Activated CD4-positive, alpha-beta T cell treated with anti-CD3 and anti-CD28 coated beads for 36 hours (primary cell): Measurements from ENCODE around the gene URB1. TPM values are rescaled to one million over a fixed set of nuclear protein-coding genes. Genes with fewer than 3 reads are reported as not detected.

Source experiments
- ATAC-seq: fragments of 200-7000 bp; cut with Tn5 transposase; one replicate; pipeline ENCODE4 v1.10.0; 2021; ENCODE audit warnings: mild to moderate bottlenecking, moderate library complexity
- CTCF ChIA-PET: fragments of 350-600 bp; sonication (Branson Sonifier 250); formaldehyde crosslinking; loops from one replicate; lab custom pipeline; 2021; ENCODE audit warnings: antibody characterized with exemption; lab: Charles Lee
- POLR2A ChIA-PET: fragments of 350-600 bp; sonication (Branson Sonifier 250); formaldehyde crosslinking; loops from one replicate; lab custom pipeline; 2021; ENCODE audit warnings: antibody characterized with exemption, inconsistent platforms; lab: Charles Lee
- DNase-seq: peaks from one replicate; pipeline ENCODE4 v3.0.0-alpha.2; 2020
- H3K27ac Mint-ChIP-seq: one replicate; pipeline ENCODE4 v1.8.0; 2021; ENCODE audit warnings: mixed read lengths
- H3K27me3 Mint-ChIP-seq: one replicate; pipeline ENCODE4 v1.8.0; 2021; ENCODE audit warnings: mixed read lengths
- H3K36me3 Mint-ChIP-seq: one replicate; pipeline ENCODE4 v1.8.0; 2021; ENCODE audit warnings: low read depth, mixed read lengths
- H3K4me1 Mint-ChIP-seq: one replicate; pipeline ENCODE4 v1.8.0; 2021; ENCODE audit warnings: mixed read lengths
- H3K4me3 Mint-ChIP-seq: one replicate; pipeline ENCODE4 v1.8.0; 2021; ENCODE audit warnings: mild to moderate bottlenecking, moderate library complexity, mixed read lengths
- H3K9me3 Mint-ChIP-seq: one replicate; pipeline ENCODE4 v1.8.0; 2021; ENCODE audit warnings: low read depth, mixed read lengths
- intact Hi-C, 2 experiments: fragments of 100-400 bp; cut with DNase I in 1 of 2; cut with micrococcal nuclease in 1 of 2; formaldehyde crosslinking; loops; one replicate each; pipeline versions ENCODE4 v1.14.2 to v1.15.1; 2022 to 2024; cut with DNase I, micrococcal nuclease
- total RNA-seq, 2 experiments: library from RNA; stranded (reverse); gene quantifications; one replicate each; pipeline ENCODE4 v1.2.3, GENCODE V29; 2021

Gene URB1
- total RNA-seq, 2 experiments from 2014 or later = 24.6 to 28.5 TPM

DNA sequence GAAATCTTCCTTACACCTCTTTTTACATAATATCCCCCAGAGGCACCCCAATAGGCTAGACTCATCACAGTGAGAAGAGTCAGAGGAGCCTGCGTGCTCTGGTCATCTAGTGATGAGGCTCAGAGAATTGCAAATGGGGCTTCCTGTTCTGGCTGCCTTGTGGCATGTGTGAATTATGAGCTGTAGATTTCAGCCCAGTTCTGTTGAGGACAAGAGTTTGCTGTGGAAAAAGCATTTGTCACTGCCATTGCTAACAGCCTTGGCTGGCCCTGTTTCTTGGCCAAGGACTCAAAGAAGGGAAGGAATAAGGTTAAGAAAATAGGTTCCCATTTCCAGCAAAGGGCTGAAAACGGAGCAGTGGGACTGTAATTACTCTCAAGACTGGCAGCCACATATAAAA is 63.5 kb downstream of the URB1 start:
- H3K27me3 Mint-ChIP-seq = no peaks in the 10 kb centered on the region
- no peak overlapping the region for H3K27ac Mint-ChIP-seq
- H3K36me3 Mint-ChIP-seq = peaks cover 89% of the 10 kb centered on the region
- ChIA-PET POLR2A (no interaction called here), CTCF (interaction anchor here (0.5 kb wide), 1 partner anchor 253 kb away, joined by 4 read pairs; no protein-coding TSS in a partner anchor)
- ATAC-seq (no peak), DNase-seq (no peak)
- H3K4me1 Mint-ChIP-seq = peaks cover 9% of the 10 kb centered on the region
- no peak overlapping the region for H3K4me3 Mint-ChIP-seq
- H3K9me3 Mint-ChIP-seq = no peaks in the 10 kb centered on the region
- intact Hi-C loops = no loop called here

DNA sequence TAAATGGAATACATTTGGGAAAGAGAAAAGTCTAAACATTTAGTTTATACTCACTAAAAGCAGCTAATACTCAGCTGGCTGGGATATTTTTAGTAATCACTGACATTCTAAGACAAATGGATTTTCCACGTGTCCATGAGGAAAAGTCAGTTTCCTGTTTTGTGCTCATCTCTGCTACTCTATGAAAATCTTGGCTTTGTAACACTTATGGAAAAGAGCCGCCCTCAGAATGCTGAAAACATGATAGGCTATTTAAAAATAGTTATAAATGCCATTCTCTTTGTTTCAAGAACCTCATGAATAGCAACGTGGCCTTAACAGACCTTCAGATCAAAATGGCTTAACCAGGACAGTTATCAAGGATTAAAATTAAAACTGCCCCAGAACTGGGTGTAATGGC is 64.2 kb downstream of the URB1 start:
- Mint-ChIP-seq H3K4me3 (no peak overlapping the region), H3K27ac (no peak overlapping the region), H3K27me3 (no peaks in the 10 kb centered on the region), H3K4me1 (peaks cover 9% of the 10 kb centered on the region), H3K9me3 (no peaks in the 10 kb centered on the region), H3K36me3 (peaks cover 90% of the 10 kb centered on the region)
- DNase-seq (no peak), ATAC-seq (no peak)
- ChIA-PET POLR2A (no interaction called here), CTCF (no interaction called here)
- intact Hi-C loops = no loop called here

DNA sequence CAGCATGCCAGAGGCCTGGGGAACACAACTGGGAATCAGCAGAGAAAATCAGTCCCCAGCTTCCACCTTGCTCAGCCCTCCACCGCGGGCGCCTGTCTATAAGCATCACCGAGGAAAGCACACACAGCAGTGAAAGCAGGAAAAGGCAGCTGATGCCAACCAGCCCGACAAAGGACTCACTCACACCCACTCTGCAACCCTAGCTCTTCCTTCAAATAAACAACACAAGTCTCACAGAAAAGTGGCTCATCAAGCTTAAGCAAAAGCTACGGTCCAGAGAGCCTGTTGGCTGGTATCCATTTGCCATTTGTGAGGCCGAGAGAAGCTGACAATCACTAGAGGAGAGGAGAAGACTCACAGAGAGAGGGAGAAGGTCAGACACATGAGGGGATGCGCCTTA is 67.1 kb downstream of the URB1 start:
- Mint-ChIP-seq H3K36me3 (peaks cover 78% of the 10 kb centered on the region), H3K27ac (no peak overlapping the region), H3K4me3 (no peak overlapping the region), H3K27me3 (no peaks in the 10 kb centered on the region), H3K4me1 (peaks cover 9% of the 10 kb centered on the region), H3K9me3 (no peaks in the 10 kb centered on the region)
- intact Hi-C loops = no loop called here
- ChIA-PET CTCF (interaction anchor here (0.6 to 1.4 kb wide), 2 partner anchors 13 to 1161 kb away, joined by 3 read pairs; no protein-coding TSS in a partner anchor), POLR2A (no interaction called here)
- ATAC-seq = no peak
- no peak for DNase-seq

DNA sequence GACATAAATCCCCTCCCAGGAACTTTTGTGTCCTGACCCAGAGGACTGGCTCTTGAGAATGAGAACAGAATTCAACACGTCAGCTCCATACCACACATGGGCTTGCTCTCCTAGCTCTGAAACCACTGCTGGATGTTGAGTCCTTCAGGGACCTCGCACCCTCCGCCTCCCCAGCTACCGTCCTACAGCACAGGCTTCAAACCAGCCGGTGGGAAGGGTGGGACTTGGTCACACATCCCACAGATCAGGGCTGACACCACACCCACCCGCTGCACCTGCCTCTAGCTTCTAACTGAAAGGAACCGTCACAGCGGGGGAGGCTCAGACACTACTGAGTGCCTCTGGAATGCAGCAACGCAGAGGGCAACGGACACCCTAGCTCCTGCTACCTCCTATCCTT is 70.1 kb downstream of the URB1 start:
- DNase-seq = no peak
- peaks cover 7% of the 10 kb centered on the region for H3K4me1 Mint-ChIP-seq
- no peak overlapping the region for H3K27ac Mint-ChIP-seq
- ATAC-seq = no peak
- no peaks in the 10 kb centered on the region for H3K27me3 Mint-ChIP-seq
- peaks cover 72% of the 10 kb centered on the region for H3K36me3 Mint-ChIP-seq
- ChIA-PET CTCF (interaction anchor here (0.8 kb wide), 1 partner anchor 11 kb away, joined by 4 read pairs; no protein-coding TSS in a partner anchor), POLR2A (no interaction called here)
- H3K4me3 Mint-ChIP-seq = no peak overlapping the region
- intact Hi-C loops = no loop called here
- H3K9me3 Mint-ChIP-seq = no peaks in the 10 kb centered on the region

DNA sequence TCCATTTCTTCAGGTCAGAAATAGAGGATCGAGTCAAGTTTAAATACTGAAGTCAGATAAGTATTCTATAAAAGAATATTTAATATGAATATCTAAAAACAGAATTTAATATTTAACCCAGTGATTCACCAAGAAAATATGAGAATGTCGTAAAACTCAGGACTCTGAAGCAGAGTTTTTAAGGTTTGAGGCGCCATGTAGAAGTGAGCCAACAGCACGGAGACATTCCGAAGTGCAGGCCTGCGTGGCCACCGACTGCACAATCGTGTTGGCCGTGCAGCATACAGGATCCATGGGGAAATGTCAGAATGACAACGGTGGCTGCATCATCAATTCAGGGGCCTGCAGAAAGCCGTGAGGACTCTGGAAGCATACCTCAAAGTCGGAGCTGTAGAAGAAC is 70.7 kb downstream of the URB1 start:
- H3K27me3 Mint-ChIP-seq = no peaks in the 10 kb centered on the region
- H3K36me3 Mint-ChIP-seq = peaks cover 72% of the 10 kb centered on the region
- H3K9me3 Mint-ChIP-seq = no peaks in the 10 kb centered on the region
- no peak overlapping the region for H3K27ac Mint-ChIP-seq
- ChIA-PET CTCF (no interaction called here), POLR2A (no interaction called here)
- no peak overlapping the region for H3K4me3 Mint-ChIP-seq
- intact Hi-C loops = no loop called here
- H3K4me1 Mint-ChIP-seq = peaks cover 7% of the 10 kb centered on the region
- ATAC-seq (no peak), DNase-seq (no peak)

DNA sequence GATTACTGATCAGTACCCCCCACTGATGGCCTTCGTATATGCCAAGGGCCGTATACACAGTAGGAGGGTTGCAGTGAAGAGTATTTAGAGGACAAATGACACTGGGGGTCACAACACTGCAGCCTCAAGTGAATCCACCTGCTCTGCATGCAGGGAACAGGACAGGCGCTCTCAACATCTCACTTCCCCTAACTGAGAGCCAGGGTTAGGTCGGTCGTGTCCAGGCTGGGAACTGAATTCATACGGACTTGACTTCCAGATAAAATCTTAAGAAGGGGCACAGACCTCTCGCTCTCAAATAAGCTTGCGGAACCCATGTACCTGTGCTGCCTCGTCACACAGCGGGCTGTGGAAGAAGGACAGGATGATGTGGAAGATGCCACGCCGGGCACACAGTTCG is 71.3 kb downstream of the URB1 start:
- Mint-ChIP-seq H3K4me3 (no peak overlapping the region), H3K27ac (no peak overlapping the region), H3K9me3 (no peaks in the 10 kb centered on the region), H3K36me3 (peaks cover 67% of the 10 kb centered on the region), H3K4me1 (peaks cover 2% of the 10 kb centered on the region), H3K27me3 (no peaks in the 10 kb centered on the region)
- ChIA-PET POLR2A (no interaction called here), CTCF (no interaction called here)
- intact Hi-C loops = no loop called here
- DNase-seq (no peak), ATAC-seq (no peak)

DNA sequence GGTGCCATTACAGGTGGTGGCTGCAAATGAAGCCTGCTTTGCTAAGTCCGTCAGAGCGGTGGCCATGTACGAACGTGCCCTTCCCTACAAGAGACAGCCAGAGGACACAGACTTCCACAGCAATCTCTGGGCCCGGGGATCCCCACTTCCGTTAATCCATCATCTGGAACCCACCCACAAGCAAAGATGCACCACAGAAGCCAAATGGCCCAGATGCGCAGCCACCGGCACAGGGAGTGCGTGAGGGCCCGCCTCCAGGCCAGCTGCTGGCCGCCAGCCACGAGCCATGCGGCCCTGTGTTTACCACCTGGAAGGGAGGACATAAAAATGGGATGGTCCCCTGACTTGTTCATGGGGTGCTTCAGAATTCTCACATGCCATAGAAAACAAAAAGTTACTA is 72.1 kb downstream of the URB1 start:
- Mint-ChIP-seq H3K4me1 (peaks cover under 1% of the 10 kb centered on the region), H3K4me3 (no peak overlapping the region), H3K36me3 (peaks cover 66% of the 10 kb centered on the region), H3K27ac (no peak overlapping the region), H3K27me3 (no peaks in the 10 kb centered on the region), H3K9me3 (no peaks in the 10 kb centered on the region)
- ChIA-PET CTCF (no interaction called here), POLR2A (no interaction called here)
- ATAC-seq = no peak
- DNase-seq = no peak
- intact Hi-C loops = no loop called here

DNA sequence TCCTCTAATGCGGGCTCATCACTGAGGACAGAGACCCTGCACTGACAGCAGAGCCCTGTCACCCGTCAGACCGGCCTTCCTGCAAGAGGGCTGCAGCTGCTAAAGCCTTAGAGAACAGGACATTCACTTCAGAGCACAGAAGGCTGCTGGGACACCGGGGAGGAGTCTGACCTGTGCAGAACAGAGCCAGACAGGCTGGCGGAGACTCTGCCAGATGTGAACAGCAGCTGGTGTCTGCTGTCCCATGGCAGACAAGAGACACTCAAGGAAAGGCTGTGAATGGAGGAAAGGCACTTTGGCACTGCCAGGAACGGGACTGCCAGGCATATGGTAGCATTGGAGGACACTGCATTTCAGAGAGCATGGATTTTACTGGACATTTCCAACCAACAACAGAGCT is 72.8 kb downstream of the URB1 start:
- ChIA-PET CTCF (no interaction called here), POLR2A (no interaction called here)
- H3K27me3 Mint-ChIP-seq = no peaks in the 10 kb centered on the region
- intact Hi-C loops = no loop called here
- H3K27ac Mint-ChIP-seq = no peak overlapping the region
- H3K9me3 Mint-ChIP-seq = no peaks in the 10 kb centered on the region
- ATAC-seq (no peak), DNase-seq (no peak)
- H3K36me3 Mint-ChIP-seq = peaks cover 59% of the 10 kb centered on the region
- no peak overlapping the region for H3K4me3 Mint-ChIP-seq
- no peaks in the 10 kb centered on the region for H3K4me1 Mint-ChIP-seq

DNA sequence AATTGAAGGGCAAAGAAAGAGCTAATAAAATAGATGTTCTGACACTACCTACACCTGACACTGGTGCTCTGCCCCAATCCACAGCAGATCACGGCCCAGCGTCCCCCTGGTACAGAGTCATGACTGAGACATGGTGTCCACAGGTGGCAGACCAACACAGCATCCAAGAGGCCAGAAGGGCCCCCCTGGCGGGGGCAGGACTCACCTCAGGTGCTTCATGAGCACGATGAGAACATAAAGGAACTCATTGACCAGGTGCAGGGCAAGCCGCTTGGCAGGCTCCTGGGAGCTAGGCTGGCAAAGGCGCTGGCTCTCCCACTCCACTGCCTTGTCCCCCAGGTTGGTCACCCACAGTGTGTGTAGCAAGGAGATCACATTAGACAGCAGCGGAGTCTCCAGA is 73.8 kb downstream of the URB1 start:
- H3K9me3 Mint-ChIP-seq = no peaks in the 10 kb centered on the region
- no peaks in the 10 kb centered on the region for H3K4me1 Mint-ChIP-seq
- intact Hi-C loops = no loop called here
- no peak overlapping the region for H3K27ac Mint-ChIP-seq
- no peak for DNase-seq
- H3K36me3 Mint-ChIP-seq = peaks cover 53% of the 10 kb centered on the region
- CTCF ChIA-PET = no interaction called here
- ATAC-seq = no peak
- POLR2A ChIA-PET = no interaction called here
- no peaks in the 10 kb centered on the region for H3K27me3 Mint-ChIP-seq
- H3K4me3 Mint-ChIP-seq = no peak overlapping the region

DNA sequence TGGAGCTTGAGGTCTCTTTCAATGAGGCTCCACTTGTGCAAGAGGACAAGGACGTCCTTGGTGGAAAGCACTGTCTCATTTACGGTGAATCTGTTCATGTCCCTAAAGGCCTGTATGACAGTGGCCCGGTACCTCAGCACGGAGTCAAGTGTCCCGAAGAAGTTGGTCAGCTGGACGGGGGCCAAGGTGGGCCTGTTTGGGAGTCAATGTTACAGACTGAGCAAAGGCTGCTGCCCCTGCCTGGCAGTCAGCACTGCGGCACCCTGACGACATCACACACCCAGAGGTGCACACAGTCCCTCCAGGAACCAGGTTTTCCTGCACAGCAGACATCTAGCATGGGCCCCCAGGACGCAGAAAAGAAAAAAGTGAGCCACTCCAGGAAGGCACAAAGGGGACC is 75.1 kb downstream of the URB1 start:
- ATAC-seq (no peak), DNase-seq (no peak)
- H3K36me3 Mint-ChIP-seq = peaks cover 49% of the 10 kb centered on the region
- ChIA-PET POLR2A (no interaction called here), CTCF (no interaction called here)
- intact Hi-C loops = no loop called here
- H3K4me3 Mint-ChIP-seq = no peak overlapping the region
- H3K27ac Mint-ChIP-seq = no peak overlapping the region
- no peaks in the 10 kb centered on the region for H3K9me3 Mint-ChIP-seq
- H3K27me3 Mint-ChIP-seq = no peaks in the 10 kb centered on the region
- no peaks in the 10 kb centered on the region for H3K4me1 Mint-ChIP-seq

DNA sequence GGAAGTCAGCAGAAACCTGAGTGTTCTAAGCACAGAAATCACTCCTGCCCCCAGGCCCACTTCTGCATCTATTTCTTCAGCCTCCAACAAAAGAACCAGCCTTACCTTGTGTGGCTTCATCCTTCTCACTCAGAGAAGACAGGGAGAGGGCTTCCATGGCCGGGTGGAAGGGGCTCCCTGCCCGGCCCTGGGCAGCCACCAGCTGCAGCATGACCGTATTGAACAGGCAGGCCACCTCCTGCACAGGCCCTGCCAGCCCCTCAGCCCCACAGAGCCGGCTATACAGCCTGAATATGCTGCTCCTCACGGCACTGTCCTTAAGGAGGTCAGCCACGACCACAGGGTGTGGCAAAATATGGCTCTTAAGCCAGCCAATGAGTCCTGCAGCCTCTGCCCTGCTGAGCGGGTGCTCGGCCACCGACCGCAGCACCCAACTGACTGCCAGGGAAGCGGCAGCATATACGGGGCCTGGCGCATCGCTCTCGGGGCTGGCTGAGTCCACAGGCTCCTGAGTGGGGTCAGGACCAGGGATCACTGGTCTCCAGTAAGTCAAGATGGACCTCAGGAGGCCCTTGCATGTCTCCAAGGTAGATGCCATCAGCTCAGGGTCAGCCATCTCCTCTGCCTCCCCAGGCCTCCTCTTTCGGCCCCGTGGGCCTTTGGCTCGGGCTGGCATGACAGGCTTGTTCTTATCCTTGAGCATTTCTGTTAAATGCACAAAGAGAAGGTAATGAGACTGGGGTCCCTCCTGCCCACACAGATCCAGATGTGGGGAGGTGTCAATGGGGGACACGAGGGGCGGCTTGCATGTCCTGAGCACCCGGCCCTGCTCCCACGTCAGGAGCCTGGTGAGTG is 76.2 kb downstream of the URB1 start:
- ChIA-PET CTCF (no interaction called here), POLR2A (interaction anchor here (0.6 kb wide), 1 partner anchor 612 kb away, joined by 3 read pairs; no protein-coding TSS in a partner anchor)
- H3K36me3 Mint-ChIP-seq = peaks cover 54% of the 10 kb centered on the region
- peaks cover under 1% of the 10 kb centered on the region for H3K4me1 Mint-ChIP-seq
- no peak for DNase-seq
- no peak overlapping the region for H3K27ac Mint-ChIP-seq
- no peak overlapping the region for H3K4me3 Mint-ChIP-seq
- no peak for ATAC-seq
- H3K9me3 Mint-ChIP-seq = no peaks in the 10 kb centered on the region
- no peaks in the 10 kb centered on the region for H3K27me3 Mint-ChIP-seq
- intact Hi-C loops = no loop called here

DNA sequence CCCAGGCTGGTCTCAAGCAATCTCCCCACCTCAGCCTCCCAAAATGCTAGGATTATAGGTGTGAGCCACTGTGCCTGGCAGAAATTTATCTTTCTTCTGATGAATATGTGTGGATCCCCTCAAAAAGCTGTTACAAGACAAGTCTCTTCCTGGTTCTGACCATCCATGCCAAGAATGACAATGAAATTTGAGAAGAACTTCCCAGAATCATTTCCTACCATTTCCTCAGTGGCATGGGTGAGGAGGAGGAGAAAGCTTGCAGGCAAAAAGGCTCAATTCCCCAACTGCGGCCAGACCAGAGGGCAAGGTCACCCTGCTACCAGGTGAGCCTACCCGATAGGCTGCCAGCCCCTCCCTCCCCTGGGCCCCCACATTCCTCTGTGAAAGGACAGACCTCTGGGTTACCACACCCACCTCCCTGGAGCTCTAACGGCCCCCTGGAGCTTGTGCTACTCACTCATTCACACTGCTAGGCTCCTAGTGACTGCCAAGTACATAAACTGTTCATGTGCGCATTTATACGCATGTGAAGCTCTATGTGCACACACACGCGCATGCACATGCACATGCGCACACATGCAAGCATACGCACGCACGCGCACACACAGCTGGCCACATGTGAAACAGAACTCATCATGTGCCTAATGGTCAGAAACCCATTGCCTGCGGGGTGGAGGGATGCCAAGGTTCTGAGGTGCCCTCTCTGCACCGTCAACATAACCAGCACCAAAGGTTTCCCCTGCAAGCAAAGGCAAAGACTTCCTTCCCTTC is 77.1 kb downstream of the URB1 start:
- DNase-seq (no peak), ATAC-seq (no peak)
- CTCF ChIA-PET = no interaction called here
- Mint-ChIP-seq H3K27me3 (no peaks in the 10 kb centered on the region), H3K27ac (no peak overlapping the region), H3K36me3 (peaks cover 60% of the 10 kb centered on the region), H3K4me1 (peaks cover 8% of the 10 kb centered on the region), H3K9me3 (no peaks in the 10 kb centered on the region), H3K4me3 (no peak overlapping the region)
- POLR2A ChIA-PET = interaction anchor here (0.6 kb wide), 1 partner anchor 611 kb away, joined by 3 read pairs; no protein-coding TSS in a partner anchor
- intact Hi-C loops = no loop called here
